DMS 273 (cell line): Measurements from ENCODE around the gene GABBR2.

Source experiments
- DNase-seq: peaks from one replicate; lab custom pipeline; 2025; ENCODE audit not compliant: unreplicated experiment; lab: John Stamatoyannopoulos, UW

GABBR2 gene

DNA sequence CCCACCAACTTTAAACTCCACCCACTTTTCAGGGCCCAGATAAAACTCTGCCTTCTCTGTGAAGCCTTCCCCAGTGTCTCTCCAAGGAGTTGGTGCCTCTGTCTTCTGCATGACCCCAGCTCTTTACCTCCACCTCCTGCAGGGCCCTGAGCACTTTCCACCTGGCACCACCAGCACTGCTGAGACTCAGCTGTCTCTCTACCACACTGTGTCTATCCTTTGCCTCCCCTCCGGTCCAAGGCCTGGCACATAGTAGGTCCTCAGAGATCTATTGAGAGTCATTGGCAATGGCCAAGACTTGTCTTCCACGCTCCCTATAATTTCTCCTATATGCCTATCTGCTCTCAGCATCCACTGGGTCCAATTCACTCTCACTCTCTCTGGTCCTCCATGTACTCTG, 12.9 kb upstream of the GABBR2 start:
- no peak for DNase-seq

DNA sequence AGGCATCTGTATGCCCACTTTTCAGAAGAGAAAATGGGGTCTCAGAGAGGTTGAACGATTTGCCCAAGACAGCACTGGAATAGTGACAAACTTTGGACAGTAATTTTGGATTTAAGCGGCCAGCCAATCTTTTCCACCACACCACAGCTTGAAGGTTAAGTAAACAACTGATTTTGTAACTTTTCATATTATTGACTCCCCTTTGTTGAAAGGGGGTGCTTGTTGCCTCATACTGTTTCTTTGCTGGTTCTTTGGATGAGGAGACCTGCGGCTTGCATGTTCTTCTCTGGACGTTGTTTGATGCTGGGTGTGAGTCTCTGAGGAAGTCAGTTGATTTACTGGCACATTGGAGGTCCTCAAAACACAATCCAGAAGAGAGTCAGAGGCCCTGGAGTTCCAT, 11.7 kb upstream of the GABBR2 start:
- no peak for DNase-seq

DNA sequence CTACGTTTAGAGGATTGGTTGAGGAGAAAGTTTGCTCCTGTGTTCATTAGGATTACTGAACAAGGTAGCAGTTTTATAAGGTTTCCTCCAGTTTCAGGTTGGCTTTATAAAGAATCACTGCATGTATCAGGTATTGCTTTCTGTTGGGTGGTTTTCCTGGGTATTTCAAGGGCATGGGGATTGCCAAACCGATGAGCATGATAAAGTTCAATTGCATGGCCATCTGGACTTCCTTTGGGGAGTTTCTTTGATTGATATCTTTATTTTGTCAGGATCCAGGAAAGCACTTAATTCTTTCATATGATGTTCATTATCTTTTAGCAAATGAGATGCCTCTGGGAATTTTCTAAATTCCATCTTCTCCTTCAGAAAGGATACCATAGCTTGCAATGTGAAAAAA, 10.3 kb upstream of the GABBR2 start:
- DNase-seq, result no peak

DNA sequence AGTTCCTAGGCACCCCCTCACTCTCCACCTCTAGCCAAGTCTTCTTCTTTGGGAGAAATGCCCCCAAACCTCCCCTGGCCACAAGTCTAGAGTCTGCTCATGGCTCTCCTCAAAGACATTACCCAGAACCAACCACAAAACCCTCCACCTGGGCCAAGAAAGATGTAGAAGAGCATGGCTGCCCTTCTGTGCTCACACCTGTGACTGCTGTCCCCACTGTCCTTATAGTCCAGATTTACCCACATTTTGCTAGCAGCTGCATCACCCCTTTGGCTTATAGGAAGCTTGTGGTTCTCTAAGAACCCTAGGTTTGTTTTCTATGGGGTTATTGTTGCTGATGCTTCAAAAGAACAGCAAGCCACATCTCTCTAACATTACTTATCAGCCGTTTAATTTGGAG, 6.1 kb upstream of the GABBR2 start:
- no peak for DNase-seq

DNA sequence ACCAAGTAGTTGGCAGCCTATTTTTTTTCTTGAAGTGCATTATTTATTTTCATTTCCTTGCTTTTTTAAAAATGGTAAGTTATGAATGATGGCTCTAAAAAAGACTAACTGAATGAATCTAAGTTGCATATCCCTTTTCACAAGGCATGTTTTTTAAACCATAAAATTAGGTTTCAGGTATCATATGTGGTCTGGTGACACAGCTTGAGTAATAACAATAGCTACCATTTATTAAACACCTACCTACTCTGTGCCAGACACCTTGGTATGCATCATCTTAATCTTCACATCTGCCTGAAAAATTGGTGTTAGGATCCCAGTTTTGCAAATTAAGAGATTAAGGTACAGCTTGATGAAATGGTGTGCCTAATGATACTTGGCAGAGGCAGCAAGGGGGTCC, 4.3 kb upstream of the GABBR2 start:
- DNase-seq, result no peak

DNA sequence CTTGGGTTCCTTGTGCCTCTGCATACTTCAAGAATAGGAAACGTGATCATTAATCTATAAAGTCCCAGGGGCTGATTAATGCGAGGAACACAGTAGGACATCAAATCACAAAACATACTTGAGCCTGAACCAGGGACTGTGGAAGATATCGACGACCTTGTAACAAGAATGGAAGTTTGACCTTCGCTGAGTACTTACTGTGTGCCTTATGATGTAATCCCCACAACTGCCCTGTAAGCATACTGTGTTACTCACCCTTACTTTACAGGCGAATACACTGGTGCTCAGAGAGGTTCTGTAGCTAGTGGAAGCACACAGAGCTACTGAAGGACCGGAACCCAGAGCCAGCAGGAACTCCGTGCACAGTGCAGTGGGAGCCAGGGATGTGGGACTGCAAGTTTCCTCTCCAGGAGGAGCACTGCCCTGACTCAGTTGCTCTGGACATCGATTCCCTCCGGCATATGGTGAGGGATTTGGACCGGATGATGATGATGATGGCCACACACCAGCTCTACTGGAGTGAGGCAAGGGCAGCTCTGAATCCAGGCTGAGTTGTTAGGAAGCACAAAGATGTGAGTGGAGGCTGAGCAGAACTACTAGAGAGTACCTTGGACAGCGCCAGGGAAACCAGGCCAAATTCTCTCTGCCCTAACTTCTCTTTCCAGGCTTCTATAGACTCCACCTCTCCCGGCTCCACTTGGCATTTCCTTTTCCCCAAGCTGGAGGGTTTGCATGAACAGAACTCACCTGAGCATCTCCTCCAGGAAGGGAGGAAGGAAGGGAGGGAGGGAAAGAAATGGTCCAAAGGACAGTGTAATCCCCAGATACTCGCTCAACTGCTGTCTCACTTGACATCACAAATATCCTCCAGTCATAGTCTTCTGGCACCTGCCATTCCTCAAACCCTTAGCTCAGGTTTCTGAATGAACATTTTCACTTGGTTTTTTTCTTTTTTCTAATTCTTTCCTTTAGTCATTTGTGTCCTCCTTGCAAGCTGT, 1.5 kb upstream of the GABBR2 start:
- peak; percentile 48 for DNase-seq

DNA sequence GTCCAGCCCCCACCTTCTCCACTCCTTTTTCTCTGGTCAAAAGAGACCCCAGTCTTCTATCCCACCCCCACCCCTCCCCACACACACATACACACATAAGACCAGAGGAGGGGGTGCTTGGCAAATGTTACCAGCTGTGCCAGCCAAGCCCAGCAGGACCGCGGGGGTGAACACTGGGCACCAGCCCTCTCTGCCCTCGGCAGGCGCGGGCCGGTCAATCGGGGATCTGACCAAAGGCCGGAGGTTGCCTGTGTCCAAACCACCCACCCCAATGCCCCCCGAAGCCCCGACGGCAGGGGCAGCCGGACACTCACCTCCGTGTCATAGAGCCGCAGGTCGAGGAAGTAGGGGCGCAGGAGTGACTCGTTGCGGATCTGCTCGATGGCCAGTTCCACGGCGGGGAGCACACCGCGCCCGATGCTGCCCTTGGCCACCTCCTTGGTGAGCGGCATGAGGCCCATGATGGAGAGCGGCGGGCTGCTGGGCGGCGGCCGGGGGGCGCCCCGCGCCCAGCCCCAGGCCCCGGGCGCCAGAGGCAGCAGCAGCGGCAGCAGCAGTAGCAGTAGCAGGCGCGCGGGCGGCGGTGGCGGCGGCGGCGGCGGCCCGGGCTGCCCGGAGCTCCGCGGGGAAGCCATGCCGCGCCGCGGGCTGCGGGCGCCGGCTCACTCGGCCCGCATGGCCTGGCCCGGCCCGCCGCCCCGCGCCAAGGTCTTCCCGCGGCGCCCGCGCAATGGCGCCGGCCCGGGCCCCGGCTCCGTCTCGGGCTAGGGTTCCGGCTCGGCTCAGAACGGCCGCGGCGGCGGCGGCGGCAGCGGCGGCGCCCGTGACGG, 417 bp downstream of the GABBR2 start:
- peak; percentile 65 for DNase-seq

DNA sequence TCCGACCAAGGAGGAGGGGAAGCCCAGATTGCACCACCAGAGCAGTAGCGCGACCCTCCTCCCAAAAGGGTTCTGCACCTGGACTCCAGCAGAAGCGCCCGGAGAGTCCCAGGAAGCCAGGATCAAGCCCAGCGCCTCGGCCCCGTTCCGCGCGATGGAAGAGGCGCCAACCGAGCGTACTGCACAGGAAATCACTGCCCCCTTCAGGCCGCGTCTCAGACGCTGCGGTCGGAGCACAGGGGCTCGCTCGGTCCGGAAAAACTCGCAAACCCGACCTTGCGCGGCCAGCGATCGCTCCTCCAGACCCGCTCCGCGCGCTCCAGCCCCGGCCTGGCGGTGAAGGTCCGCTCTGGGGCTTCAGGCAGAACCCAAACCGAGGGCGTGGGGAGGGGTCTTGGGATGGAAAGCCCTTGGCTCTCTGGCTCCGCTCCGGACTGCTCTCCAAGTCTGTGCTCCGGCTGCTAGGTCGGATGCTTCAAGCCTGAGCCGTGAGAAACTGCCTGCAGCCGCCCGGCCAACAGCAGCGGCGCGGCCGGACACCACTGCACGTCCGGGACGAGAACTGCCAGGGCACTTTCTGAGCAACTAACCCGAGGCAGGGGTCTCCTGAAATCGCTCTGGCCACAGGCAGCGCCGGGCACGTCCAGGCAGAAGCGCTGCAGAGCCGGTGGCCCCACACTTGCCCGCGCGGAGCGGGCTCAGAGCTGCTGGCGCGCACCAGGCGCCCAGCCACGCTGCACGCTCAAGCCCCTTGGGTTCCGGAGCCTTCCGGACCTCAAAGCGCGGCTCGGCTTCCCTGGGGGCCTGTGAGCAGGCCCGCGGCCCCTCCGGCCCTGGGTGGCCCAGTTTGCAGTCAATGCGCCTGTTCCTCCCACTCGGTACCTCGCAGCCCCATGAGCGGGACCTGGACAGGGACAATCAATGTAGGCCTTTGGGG, 1.3 kb downstream of the GABBR2 start:
- DNase-seq, result peak; percentile 94

DNA sequence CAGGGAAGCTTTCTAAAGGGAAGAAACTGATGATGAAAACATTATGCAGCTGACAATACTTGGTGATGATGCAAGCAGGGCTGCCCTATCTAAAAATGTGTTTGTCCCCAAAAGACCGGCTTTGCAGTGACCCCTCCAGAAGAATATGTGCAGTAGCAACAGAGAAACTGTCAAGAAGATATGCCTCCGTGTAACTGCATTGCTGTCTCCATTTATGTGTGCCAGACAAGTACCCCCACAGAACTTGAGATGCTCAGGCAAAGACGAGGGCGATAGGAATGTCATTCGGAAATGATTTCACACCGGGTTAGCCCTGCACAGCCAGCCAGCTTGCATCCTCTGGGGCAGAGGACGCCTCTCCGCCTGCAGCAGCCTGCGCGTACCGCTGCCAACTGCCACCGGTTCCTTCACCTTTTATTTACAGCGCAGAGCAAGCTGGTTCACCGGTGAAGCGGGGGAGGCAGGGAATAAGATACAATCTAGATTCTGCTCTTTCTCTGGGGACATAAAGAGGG, 2.0 kb downstream of the GABBR2 start:
- peak; percentile 85 for DNase-seq

DNA sequence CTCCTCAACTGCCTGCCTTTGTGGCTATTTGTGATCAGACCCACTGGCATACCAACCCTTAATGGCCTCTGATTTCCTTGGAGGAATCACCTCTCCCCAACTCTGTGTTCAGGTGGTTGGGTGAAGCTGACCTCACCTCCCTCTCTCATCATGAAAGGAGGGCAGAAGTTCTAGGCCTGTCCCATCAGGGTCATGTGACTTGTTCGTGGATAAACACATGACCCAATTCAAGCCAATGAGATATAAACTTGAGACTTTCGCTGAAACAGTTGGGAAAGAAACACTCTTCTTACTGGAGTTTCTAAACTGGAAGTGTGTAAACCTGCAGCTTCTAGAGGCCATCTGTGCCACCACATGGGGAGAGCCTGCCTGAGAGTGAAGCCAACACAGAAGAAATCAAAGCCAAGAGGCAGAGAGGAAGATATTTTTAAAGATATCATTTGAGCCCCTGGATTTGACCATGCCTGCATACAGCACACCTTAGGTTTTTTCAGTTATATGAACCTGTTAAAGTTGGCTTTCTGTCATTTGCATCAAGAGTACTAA, 5.8 kb downstream of the GABBR2 start:
- DNase-seq, result peak; percentile 72

DNA sequence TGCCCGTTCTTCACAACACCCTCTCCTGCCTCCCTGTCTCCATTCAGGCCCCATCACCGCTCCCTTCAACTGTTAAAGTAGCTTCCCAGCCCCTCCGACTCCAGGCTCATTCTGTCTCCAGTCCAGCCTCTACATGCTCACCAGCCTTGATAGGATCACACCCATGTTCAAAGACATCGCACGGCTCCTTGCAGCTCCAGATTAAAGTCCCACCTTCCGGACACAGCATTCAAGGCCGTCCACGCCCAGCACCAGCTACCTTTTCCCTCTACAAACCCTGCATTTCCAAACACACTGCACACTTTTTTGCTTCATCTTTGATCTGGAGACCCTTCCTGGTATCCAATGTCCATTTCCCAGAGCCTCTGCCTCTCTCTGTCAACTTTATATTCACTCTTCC, 6.4 kb downstream of the GABBR2 start:
- no peak for DNase-seq

DNA sequence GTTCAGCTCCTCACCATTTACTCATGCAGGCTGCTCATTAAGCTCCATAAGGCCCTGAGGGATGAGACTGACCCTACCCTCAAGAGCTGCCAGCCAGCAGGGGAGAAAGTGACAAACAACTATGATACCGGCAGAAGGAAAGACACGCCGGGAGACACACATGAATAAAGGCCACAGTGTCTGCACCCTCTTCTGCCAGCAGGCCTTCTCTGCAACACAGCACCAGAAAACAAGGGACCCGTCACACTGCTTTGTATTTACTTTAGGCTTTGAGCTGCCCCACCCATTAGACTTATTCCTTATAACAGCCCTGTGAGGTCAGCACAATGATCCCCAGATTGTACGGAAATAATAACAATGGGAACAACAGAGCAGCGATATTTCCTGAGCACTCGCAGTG, 7.2 kb downstream of the GABBR2 start:
- no peak for DNase-seq

DNA sequence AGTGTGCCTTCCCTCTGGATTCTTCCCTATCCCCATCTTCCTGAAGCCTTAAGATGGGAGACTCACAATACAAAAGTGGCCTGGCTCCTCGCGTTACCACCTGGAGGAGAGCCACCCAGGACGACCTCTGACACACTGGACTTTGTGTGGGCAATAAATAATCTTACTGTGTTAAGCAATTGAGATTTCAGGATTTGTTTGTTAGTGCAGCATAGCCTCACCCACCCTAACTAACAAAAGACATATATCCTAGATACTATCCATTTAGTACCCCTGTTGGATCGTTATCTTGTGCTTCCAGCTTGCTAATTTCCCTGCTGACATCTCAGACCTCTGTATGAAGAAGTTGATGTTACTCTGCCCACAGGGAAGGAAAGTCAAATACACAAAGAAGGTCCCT, 7.9 kb downstream of the GABBR2 start:
- no peak for DNase-seq

DNA sequence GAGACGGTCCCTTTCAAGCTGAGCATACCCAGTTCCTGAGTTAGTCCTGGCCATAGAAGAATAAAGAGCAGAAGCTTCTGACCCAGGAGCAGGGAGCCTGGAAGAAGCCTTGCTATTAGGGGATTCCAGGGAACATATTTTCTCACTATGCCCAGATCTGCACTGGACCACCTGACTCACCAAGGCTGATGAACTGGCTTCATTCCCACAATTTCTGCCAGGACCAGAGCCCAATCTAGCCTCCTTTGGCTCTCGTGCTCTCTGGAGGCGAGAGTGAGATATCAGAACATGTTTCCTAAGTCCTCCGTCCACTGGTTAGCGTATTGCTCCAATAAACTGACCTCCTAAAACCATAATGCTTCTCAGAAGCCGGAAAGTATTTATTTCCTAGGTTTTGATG, 9.9 kb downstream of the GABBR2 start:
- DNase-seq, result no peak

DNA sequence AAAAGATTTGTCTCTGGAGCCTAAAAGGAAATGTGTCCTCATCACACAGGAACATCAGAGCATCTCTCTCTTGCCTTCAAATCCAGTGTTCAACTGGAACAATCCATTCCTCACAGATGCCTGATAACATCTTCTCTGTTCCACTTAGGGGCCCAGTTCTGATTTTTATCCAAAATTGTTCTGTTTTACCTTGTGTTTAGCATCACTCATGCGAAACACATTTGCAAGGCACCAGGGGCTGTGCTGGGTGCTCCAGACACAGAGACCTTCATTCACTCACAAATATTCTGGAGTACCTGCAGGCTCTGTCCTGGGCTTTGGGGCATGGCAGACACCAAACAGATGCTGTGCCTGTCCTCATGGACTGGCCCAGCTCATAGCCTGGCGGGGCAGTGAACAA, 13.8 kb downstream of the GABBR2 start:
- no peak for DNase-seq

DNA sequence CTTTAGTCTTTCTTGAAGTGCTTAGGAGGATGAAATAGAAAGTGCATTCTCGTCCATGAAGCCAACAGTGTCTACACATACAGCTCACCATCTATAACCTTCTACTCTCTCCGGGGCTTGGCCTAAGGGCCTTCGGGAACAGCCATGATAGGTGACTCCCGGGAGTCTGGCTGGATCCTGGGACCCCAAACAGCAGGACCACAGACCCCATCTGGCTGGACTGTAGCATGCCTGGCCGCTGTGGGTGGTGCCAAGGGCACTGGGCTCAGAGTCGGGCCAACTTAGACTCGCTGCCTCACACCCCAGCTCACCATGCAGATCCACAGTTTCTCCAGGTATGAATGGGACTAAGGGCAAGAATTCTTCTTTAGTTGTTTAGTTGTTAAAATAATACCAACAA, 16.3 kb downstream of the GABBR2 start:
- no peak for DNase-seq

DNA sequence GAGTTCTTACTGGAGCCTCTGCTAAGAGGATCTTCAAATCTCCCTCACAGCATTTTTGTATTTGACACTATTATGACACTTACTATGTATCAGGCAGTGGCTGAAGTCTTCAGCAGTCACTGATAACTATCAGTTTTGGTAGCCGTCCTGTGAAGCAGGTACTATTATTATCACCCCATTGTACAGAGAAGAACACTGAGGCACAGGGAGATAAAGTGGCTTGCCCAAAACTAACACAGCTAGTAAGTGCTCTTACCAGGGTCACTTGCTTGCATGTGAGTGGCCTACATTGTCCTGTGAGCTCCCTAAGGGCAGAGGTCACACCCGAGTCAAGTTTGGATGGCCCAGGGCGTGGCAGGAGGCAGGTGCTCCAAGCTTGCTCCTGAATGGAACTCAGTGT, 16.8 kb downstream of the GABBR2 start:
- DNase-seq, result no peak

DNA sequence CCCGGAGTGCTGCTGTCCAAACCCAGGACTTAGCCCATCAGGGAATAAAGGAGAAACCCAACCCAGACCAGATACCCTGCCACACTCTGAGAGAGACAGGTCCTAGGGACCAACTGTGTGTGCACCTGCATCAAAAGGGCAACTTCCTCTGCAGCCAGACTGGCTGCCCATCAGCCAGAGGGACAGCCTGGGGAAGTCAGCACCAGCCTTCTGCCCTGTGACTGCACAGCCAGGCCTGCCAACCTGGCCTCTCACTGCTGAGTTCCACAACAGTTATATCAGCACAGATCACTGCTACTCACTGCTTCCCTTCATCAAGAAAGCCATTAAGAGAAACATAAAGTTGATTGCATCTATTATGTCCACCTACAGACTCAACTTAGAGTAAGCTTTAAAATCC, 18.0 kb downstream of the GABBR2 start:
- no peak for DNase-seq

DNA sequence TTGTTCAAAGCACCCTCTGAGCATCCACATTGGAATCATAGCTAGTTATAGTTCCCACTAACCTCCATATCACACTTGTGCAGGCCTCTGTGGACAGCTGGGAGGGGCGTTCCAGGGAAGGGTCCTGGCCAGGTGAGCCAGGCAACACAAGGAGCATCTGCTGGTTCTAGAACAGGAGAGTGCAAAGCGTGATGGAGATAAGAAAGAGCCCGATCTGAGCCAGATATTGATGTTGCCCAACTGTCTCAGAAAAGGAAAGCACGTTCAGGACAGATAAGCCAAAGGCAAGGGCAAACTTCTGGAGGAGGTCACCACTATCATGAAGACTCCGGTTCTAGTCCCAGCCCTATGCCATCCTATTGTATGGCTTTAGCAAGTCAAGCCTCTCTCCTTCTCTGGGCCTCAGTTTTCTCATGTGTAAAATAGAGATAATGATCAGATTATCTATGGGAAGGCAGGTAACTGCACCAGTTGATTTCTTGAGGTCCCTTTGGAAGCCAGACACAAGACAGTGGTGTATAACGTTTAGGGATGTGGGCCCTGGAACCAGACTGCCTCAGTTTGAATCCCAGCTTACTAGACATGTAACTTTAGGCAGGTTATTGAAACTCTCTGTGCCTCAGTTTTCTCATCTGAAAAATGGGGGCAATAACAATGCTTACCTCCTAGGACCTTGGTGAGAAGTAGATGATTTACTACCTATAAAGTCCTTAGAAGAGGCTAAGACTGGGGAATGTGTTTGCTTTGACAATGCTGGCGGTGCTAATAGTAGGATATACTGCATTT, 19.8 kb downstream of the GABBR2 start:
- DNase-seq, result no peak

DNA sequence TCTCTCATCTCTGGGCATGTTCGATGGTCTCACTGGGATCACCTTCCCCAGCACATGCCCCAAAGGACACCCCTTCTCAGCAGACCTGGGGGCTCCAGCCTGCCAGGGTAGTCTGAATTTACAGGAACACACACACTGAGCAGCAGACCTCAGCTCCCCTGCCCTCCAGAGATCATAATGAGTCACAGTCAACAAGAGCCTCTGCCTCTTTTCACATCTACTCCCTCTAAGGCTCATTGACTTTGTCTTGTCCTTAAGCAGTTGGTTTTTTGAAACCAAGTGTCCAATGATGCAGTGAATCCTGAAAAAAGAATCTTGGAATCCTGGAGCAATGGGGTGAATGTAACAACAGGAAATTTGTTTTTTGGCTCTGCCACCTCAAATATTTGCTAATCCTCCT, 20.8 kb downstream of the GABBR2 start:
- no peak for DNase-seq
